Measurements from ENCODE around the gene HNRNPUL1.
A peak's percentile ranks its signal among the peaks of the same experiment; 100 is the strongest.

Gene HNRNPUL1

GRCh38 chr19:41350735-41351338 is 86.7 kb downstream of the HNRNPUL1 start:
- H3K4me2 ChIP-seq: peak overlapping the region; percentile 98
- no peaks in the 10 kb centered on the region for H3K9me3 ChIP-seq
- TF ChIP-seq Cebpa-rat (IDR thresholded peaks at IDR 0.05): no peak
- peak overlapping the region; percentile 81 for H3K4me3 ChIP-seq
- H3K36me3 ChIP-seq: peaks cover 25% of the 10 kb centered on the region
- peak overlapping the region; percentile 84 for H3K9ac ChIP-seq
- peaks cover 69% of the 10 kb centered on the region for H3K4me1 ChIP-seq
- H4K20me1 ChIP-seq: peaks cover 51% of the 10 kb centered on the region
- H3K27ac ChIP-seq: peak overlapping the region; percentile 85
- no peaks in the 10 kb centered on the region for H3K27me3 ChIP-seq

GRCh38 chr19:41351339-41352245 is 87.4 kb downstream of the HNRNPUL1 start:
- TF ChIP-seq Cebpa-rat (IDR thresholded peaks at IDR 0.05): no peak
- peak overlapping the region; percentile 81 for H3K4me3 ChIP-seq
- H3K27ac ChIP-seq: peak overlapping the region; percentile 85
- H3K36me3 ChIP-seq: peaks cover 18% of the 10 kb centered on the region
- peaks cover 51% of the 10 kb centered on the region for H4K20me1 ChIP-seq
- H3K4me2 ChIP-seq: peak overlapping the region; percentile 98
- no peaks in the 10 kb centered on the region for H3K27me3 ChIP-seq
- peaks cover 67% of the 10 kb centered on the region for H3K4me1 ChIP-seq
- no peaks in the 10 kb centered on the region for H3K9me3 ChIP-seq
- peak overlapping the region; percentile 84 for H3K9ac ChIP-seq

- H3K27ac ChIP-seq: peak overlapping the region; percentile 85
- H4K20me1 ChIP-seq: peaks cover 51% of the 10 kb centered on the region
Measured at GRCh38 chr19:41352279-41352608, 88.1 kb downstream of the HNRNPUL1 start.

GRCh38 chr19:41352609-41353465 is 88.7 kb downstream of the HNRNPUL1 start:
- peak overlapping the region; percentile 98 for H3K4me2 ChIP-seq
- peaks cover 68% of the 10 kb centered on the region for H3K4me1 ChIP-seq
- peaks cover 51% of the 10 kb centered on the region for H4K20me1 ChIP-seq
- no peaks in the 10 kb centered on the region for H3K9me3 ChIP-seq
- peak overlapping the region; percentile 85 for H3K27ac ChIP-seq
- H3K4me3 ChIP-seq: peak overlapping the region; percentile 81
- H3K9ac ChIP-seq: peak overlapping the region; percentile 84
- H3K36me3 ChIP-seq: peaks cover 5% of the 10 kb centered on the region
- no peak for TF ChIP-seq Cebpa-rat (IDR thresholded peaks at IDR 0.05)
- H3K27me3 ChIP-seq: no peaks in the 10 kb centered on the region

More at GRCh38 chr19:41352279-41352608, 88.1 kb downstream of the HNRNPUL1 start:
- H3K36me3 ChIP-seq: peaks cover 11% of the 10 kb centered on the region
- H3K9ac ChIP-seq: peak overlapping the region; percentile 84
- peaks cover 67% of the 10 kb centered on the region for H3K4me1 ChIP-seq
- no peaks in the 10 kb centered on the region for H3K9me3 ChIP-seq
- H3K4me2 ChIP-seq: peak overlapping the region; percentile 98
- no peak for TF ChIP-seq Cebpa-rat (IDR thresholded peaks at IDR 0.05)
- peak overlapping the region; percentile 81 for H3K4me3 ChIP-seq
- H3K27me3 ChIP-seq: no peaks in the 10 kb centered on the region

GRCh38 chr19:41353466-41354342 is 89.5 kb downstream of the HNRNPUL1 start, which contains the start of gene TGFB1:
TGFB1 (minus strand) TSS chr19:41353922; CDS start chr19:41353044, 878 bp downstream.
- H3K9ac ChIP-seq: peak within 1 kb of the TSS; percentile 84
- H3K4me3 ChIP-seq: peak within 1 kb of the TSS; percentile 81
- H3K27me3 ChIP-seq: no peaks in the 10 kb centered on the region
- H3K4me2 ChIP-seq: peak within 1 kb of the TSS; percentile 98
- no peaks in the 10 kb centered on the region for H3K9me3 ChIP-seq
- no peaks in the 10 kb centered on the region for H3K36me3 ChIP-seq
- peaks cover 44% of the 10 kb centered on the region for H4K20me1 ChIP-seq
- peak within 1 kb of the TSS; percentile 85 for H3K27ac ChIP-seq
- peaks cover 68% of the 10 kb centered on the region for H3K4me1 ChIP-seq
- TF ChIP-seq Cebpa-rat (IDR thresholded peaks at IDR 0.05): no peak

GRCh38 chr19:41354343-41354953 is 90.3 kb downstream of the HNRNPUL1 start:
- Histone ChIP-seq H3K36me3 (no peaks in the 10 kb centered on the region), H4K20me1 (peaks cover 37% of the 10 kb centered on the region), H3K4me3 (peak overlapping the region; percentile 81), H3K4me2 (peak overlapping the region; percentile 98), H3K27me3 (no peaks in the 10 kb centered on the region), H3K4me1 (peaks cover 61% of the 10 kb centered on the region), H3K9me3 (no peaks in the 10 kb centered on the region), H3K9ac (peak overlapping the region; percentile 84), H3K27ac (peak overlapping the region; percentile 72)
- no peak for TF ChIP-seq Cebpa-rat (IDR thresholded peaks at IDR 0.05)

- Histone ChIP-seq H3K27ac (peak overlapping the region; percentile 72), H3K4me1 (peaks cover 55% of the 10 kb centered on the region), H3K4me2 (peak overlapping the region; percentile 98), H4K20me1 (peaks cover 31% of the 10 kb centered on the region), H3K36me3 (no peaks in the 10 kb centered on the region), H3K4me3 (no peak overlapping the region), H3K9me3 (no peaks in the 10 kb centered on the region), H3K9ac (peak overlapping the region; percentile 84; the same call in 1 of the 2 replicates), H3K27me3 (no peaks in the 10 kb centered on the region)
- TF ChIP-seq Cebpa-rat (IDR thresholded peaks at IDR 0.05): no peak
Measured at GRCh38 chr19:41355035-41355434, 90.9 kb downstream of the HNRNPUL1 start.

- Histone ChIP-seq H3K9ac (no peak overlapping the region), H3K4me3 (no peak overlapping the region), H3K27me3 (no peaks in the 10 kb centered on the region), H3K4me1 (peaks cover 47% of the 10 kb centered on the region), H3K27ac (peak overlapping the region; percentile 9; the same call in 1 of the 2 replicates), H3K9me3 (no peaks in the 10 kb centered on the region), H3K4me2 (no peak overlapping the region; the same call in 1 of the 2 replicates), H3K36me3 (0 out of 2 replicates have a peak, but pooled peaks cover under 1% of the 10 kb centered on the region), H4K20me1 (peaks cover 23% of the 10 kb centered on the region)
- no peak for TF ChIP-seq Cebpa-rat (IDR thresholded peaks at IDR 0.05)
Measured at GRCh38 chr19:41355802-41356201, 91.6 kb downstream of the HNRNPUL1 start.
